Psoas muscle (tissue), 8 donors: Measurements from ENCODE around the gene ABCA3. TPM values are rescaled to one million over a fixed set of nuclear protein-coding genes. Genes with fewer than 3 reads are reported as not detected.

Source experiments
- ATAC-seq, 4 donors: fragments of 200-7000 bp; cut with Tn5 transposase; one replicate each; pipeline ENCODE4 v1.9.1; 2020; ENCODE audit warnings: moderate library complexity in 3 of 4, mild to moderate bottlenecking in 2 of 4
- DNase-seq, 2 donors: peaks; one replicate each; pipeline ENCODE4 v3.0.0-alpha.2; 2020
- H3K27ac ChIP-seq: fragments of 200-600 bp; one replicate; pipeline ENCODE4 v1.8.0; 2022
- H3K27me3 ChIP-seq, 3 donors: fragments of 200-600 bp in 1 of 3; one replicate each; pipeline versions ENCODE4 v1.6.1 to v1.8.0; 2013 to 2022; ENCODE audit warnings: low read length in 2 of 3, mild to moderate bottlenecking in 2 of 3, moderate library complexity in 1 of 3; ENCODE audit not compliant: insufficient read depth in 3 of 3
- H3K36me3 ChIP-seq, 2 donors: fragments of 200-600 bp in 1 of 2; one replicate each; pipeline versions ENCODE4 v1.6.1 to v1.8.0; 2013 to 2022; ENCODE audit warnings: low read depth in 1 of 2, mild to moderate bottlenecking in 1 of 2, moderate library complexity in 1 of 2; ENCODE audit not compliant: insufficient read depth in 1 of 2
- H3K4me1 ChIP-seq: fragments of 200-600 bp; one replicate; pipeline ENCODE4 v1.8.0; 2022
- H3K4me3 ChIP-seq: fragments of 200-600 bp; one replicate; pipeline ENCODE4 v1.8.0; 2022; ENCODE audit warnings: mild to moderate bottlenecking
- H3K9me3 ChIP-seq: fragments of 200-600 bp; one replicate; pipeline ENCODE4 v1.8.0; 2022
- WGBS, 3 donors: extraction: QIAGEN DNeasy Blood & Tissue Kit; methylation state at CpG; one replicate each; pipeline versions ENCODE4 v1.1.6 to v1.1.7; 2013; 5-methylcytosine and 5-hydroxymethylcytosine counted together
- intact Hi-C, 2 donors: fragments of 100-400 bp; cut with DNase I; formaldehyde crosslinking; loops; one replicate each; pipeline versions ENCODE4 v1.11.0 to v1.14.2; 2022
- polyA plus RNA-seq, 3 donors: library from polyadenylated mRNA; stranded (reverse); fragments of 200-250 nt; gene quantifications; one replicate each; pipeline ENCODE4 v1.2.3, GENCODE V29; 2013
- total RNA-seq, 4 donors: library from RNA; stranded (reverse); fragmentation: NEBNext Ultra II Directional in 2 of 4; extraction: Animal tissue kit (Norgen Biotek cat#: 25700) in 2 of 4; gene quantifications; one replicate each; pipeline versions ENCODE4 v1.2.1 to v1.2.4, GENCODE V29; 2021 to 2023
- TF ChIP-seq, protein P1 (sequence below): fragments of 200-600 bp; IDR thresholded peaks from one replicate; pipeline ENCODE4 v1.8.0; 2022; ENCODE audit warnings: antibody characterized with exemption
- donor health status: healthy with polysubstance abuse.
- donor health status: DM: no; HTN: no; CAD: no; lungs with moderate emphysema.
- donor health status: Bipolar disorder and iron deficiency.
- donor health status: healthy.
- donor health status: DM: yes; HTN: yes; CAD: no.
- donor health status: DM: no; HTN: no; CAD: no.
- donor health status: DM: no; HTN: no; CAD: no.
- donor health status: DM: yes; HTN: yes; CAD: no.

Gene ABCA3
- total and polyA plus RNA-seq, 7 donors = 2.2 to 9.4 (median 8.6) TPM

DNA sequence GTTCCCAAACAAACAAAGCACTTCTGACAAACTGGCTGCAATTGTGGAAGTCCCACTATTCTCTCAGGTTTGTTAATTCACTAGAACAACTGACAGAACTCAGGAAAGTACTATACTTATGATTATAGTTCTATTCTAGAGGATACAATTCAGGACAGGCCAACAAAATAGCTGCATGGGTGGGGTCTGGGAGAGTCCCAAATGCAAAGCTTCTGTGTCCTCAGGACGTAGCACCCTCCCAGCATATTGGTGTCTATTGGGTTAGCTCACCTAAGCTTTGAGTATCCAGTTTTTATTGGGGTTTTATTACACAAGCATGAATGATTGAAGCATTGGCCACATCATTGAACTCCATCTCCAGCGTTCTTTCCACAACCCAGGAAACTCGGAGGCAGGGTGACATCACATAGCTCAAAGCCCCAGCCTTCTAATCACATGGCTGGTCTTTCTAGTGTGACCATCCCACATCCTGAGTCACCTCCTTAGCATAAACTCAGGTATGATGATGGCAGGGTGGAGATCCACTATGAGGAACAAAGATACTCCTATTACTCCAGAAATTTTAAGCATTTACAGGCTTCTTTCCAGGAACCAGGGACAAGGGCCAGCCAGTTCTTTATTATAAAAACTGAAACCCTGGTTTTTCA is 44.8 kb upstream of the ABCA3 start:
- no peaks in the 10 kb centered on the region for H3K4me1 ChIP-seq
- no peak for DNase-seq
- 64 to 68% (median 68%) methylated on average over 3 of the region's 3 CpGs for WGBS, 3 donors
- no peaks in the 10 kb centered on the region for H3K27me3 ChIP-seq
- intact Hi-C loops = no loop called here
- TF ChIP-seq, protein P1, sequence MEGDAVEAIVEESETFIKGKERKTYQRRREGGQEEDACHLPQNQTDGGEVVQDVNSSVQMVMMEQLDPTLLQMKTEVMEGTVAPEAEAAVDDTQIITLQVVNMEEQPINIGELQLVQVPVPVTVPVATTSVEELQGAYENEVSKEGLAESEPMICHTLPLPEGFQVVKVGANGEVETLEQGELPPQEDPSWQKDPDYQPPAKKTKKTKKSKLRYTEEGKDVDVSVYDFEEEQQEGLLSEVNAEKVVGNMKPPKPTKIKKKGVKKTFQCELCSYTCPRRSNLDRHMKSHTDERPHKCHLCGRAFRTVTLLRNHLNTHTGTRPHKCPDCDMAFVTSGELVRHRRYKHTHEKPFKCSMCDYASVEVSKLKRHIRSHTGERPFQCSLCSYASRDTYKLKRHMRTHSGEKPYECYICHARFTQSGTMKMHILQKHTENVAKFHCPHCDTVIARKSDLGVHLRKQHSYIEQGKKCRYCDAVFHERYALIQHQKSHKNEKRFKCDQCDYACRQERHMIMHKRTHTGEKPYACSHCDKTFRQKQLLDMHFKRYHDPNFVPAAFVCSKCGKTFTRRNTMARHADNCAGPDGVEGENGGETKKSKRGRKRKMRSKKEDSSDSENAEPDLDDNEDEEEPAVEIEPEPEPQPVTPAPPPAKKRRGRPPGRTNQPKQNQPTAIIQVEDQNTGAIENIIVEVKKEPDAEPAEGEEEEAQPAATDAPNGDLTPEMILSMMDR = no peak
- H3K36me3 ChIP-seq = no peaks in the 10 kb centered on the region
- H3K27ac ChIP-seq = no peak overlapping the region
- no peak overlapping the region for H3K4me3 ChIP-seq
- ATAC-seq = no peak
- H3K9me3 ChIP-seq = no peaks in the 10 kb centered on the region

DNA sequence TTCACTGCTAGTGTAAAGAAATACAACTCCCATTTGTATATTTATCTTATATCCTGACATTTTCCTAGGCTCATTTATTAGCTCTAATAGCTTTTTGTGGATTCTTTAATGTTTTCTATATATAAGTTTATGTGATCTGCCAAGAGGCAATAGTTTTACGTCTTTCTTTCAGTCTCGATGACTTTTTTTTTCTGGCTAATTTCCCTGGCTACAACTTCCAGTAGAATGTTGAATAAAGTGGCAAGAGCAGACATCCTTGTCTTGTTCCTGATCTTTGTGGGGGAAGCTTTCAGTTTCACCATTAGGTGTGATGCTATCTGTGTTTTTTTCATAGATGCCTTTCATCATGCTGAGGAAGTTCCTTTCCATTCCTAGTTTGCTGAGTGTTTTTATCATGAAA is 43.9 kb upstream of the ABCA3 start:
- Histone ChIP-seq H3K27me3 (no peaks in the 10 kb centered on the region), H3K36me3 (no peaks in the 10 kb centered on the region), H3K9me3 (no peaks in the 10 kb centered on the region), H3K4me3 (no peak overlapping the region), H3K27ac (no peak overlapping the region), H3K4me1 (no peaks in the 10 kb centered on the region)
- intact Hi-C loops = no loop called here
- no peak for DNase-seq
- 26 to 27% (median 27%) methylated on average over 2 of the region's 2 CpGs for WGBS, 3 donors
- no peak for ATAC-seq
- TF ChIP-seq, protein P1 = no peak

GRCh38 chr16:2383501-2383900 is 43.0 kb upstream of the ABCA3 start:
- Histone ChIP-seq H3K36me3 (no peaks in the 10 kb centered on the region), H3K9me3 (no peaks in the 10 kb centered on the region), H3K27ac (no peak overlapping the region), H3K4me3 (no peak overlapping the region), H3K4me1 (no peaks in the 10 kb centered on the region), H3K27me3 (no peaks in the 10 kb centered on the region)
- TF ChIP-seq, protein P1 = no peak
- DNase-seq = no peak
- ATAC-seq = no peak
- intact Hi-C loops = no loop called here
- WGBS, 3 donors = 87 to 98% (median 97%) methylated on average over 1 of the region's 1 CpG

DNA sequence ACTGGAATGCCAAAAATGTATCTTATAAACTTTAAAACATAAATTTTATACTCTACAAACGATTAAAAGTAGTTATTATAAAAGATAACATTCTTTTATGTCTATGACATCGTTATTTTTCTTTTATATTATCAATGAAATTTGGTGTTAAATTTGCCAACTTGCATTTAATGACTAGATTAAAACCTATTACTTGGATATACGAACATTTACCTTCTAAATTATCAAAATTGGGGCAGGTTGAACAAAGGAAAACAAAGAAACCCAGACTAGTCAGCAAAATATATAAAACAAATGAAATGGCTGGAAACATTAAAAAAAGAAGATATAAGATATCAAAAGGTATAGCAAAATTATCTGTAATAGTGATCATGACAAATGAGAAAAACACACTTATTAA is 34.1 kb upstream of the ABCA3 start:
- DNase-seq (no peak), ATAC-seq (no peak)
- WGBS, 3 donors = 55 to 57% (median 56%) methylated on average over 3 of the region's 3 CpGs
- Histone ChIP-seq H3K27me3 (no peaks in the 10 kb centered on the region), H3K4me1 (peaks cover 5% of the 10 kb centered on the region), H3K27ac (no peak overlapping the region), H3K9me3 (no peaks in the 10 kb centered on the region), H3K36me3 (no peaks in the 10 kb centered on the region), H3K4me3 (no peak overlapping the region)
- intact Hi-C loops = no loop called here
- TF ChIP-seq, protein P1 = no peak

- DNase-seq (no peak), ATAC-seq (no peak)
- TF ChIP-seq, protein P1 = no peak
- no peaks in the 10 kb centered on the region for H3K36me3 ChIP-seq
- intact Hi-C loops = no loop called here
- peaks cover 5% of the 10 kb centered on the region for H3K4me1 ChIP-seq
- WGBS, 3 donors = 68 to 84% (median 81%) methylated on average over 4 of the region's 4 CpGs
- H3K27me3 ChIP-seq = no peaks in the 10 kb centered on the region
- no peak overlapping the region for H3K4me3 ChIP-seq
- H3K27ac ChIP-seq = no peak overlapping the region
- H3K9me3 ChIP-seq = no peaks in the 10 kb centered on the region
Measured at GRCh38 chr16:2373176-2373575, 32.6 kb upstream of the ABCA3 start.
